Choroid plexus epithelial cell (primary cell): ENCODE measurements around the gene PFDN1.

Source experiments
- DNase-seq: peaks from one replicate; pipeline ENCODE4 v3.0.0-alpha.2; 2010; ENCODE audit warnings: low read depth
- H3K4me3 ChIP-seq: 2 replicates; pipeline ENCODE4 v1.5.1; 2011; ENCODE audit warnings: low read depth, mild to moderate bottlenecking, control low read depth, low read length, moderate library complexity
- CTCF ChIP-seq: conservative IDR thresholded peaks from 2 replicates; pipeline ENCODE4 v1.5.1; 2011; ENCODE audit warnings: low read depth, mild to moderate bottlenecking, control low read depth, inconsistent platforms, low read length, moderate library complexity

The PFDN1 gene

DNA sequence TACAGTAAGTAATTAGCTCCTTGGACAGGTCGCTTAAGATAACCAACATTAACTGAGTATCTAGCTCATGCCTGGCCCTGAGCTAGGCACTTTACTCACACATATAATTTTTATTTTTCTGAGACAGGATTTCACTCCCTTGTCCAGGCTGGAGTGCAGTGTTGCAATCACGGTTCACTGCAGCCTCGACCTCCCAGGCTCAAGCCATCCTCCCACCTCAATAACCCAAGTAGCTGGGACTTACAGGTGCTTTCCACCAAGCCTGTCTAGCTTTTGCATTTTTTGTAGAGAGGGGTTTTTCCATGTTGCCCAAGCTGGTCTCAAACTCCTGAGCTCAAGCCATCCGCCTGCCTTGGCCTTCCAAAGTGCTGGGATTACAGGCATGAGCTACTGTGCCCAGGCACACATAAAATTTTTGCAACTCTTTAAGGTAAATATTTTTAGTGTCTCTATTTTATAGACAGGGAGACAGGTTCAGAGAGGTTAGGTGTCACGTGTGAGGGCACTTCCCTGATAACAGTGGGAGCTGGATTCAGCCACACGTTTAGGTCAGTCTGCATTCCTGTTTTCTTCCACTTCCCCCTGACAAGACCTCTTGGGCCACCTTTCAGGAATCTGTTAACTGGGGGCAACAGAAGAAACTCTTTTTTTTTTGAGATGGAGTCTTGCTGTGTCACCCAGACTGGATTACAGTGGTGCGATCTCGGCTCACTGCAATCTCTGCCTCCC lies 25.3 kb upstream of the PFDN1 start:
- no peak for DNase-seq
- H3K4me3 ChIP-seq, result no peak overlapping the region
- no peak for TF ChIP-seq CTCF

- no peak for TF ChIP-seq CTCF
- peak; percentile 72 for DNase-seq
Measured at GRCh38 chr5:140327589-140327988, 24.7 kb upstream of the PFDN1 start.

GRCh38 chr5:140325486-140325885 lies 22.6 kb upstream of the PFDN1 start:
- TF ChIP-seq CTCF, result no peak
- DNase-seq, result no peak
- H3K4me3 ChIP-seq, result no peak overlapping the region

More at GRCh38 chr5:140327589-140327988, 24.7 kb upstream of the PFDN1 start:
- no peak overlapping the region for H3K4me3 ChIP-seq

GRCh38 chr5:140324617-140325241 lies 21.8 kb upstream of the PFDN1 start:
- TF ChIP-seq CTCF, result no peak
- H3K4me3 ChIP-seq, result no peak overlapping the region
- peak; percentile 26 for DNase-seq

DNA sequence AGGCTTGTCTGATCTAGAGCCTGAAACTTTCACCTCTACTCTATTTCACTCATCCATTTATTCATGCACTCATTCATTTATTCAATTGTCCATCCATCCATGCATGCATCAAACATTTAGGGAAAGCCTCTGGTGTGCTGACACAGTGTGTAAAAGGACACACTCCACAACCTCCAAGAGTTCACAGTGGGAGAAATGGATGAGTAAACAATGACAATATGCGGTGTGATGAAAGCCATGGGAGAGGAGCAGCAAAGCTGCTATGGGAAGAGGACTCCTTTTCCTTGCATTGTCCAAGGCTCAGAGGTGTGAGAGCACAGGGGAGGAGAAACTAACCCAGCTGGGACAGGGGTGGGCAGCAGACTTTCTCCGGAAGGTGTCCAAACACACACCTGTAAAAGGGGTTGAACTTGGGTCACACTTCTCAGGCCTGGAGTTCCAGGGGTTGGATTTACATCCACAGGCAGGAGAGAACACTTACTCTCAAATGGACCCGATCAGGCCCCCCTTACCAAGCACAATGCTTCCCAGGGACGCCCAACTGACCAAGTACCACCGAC lies 21.2 kb upstream of the PFDN1 start:
- H3K4me3 ChIP-seq, result no peak overlapping the region

More for the DNA sequence above, 21.2 kb upstream of the PFDN1 start:
- peak; percentile 22 for DNase-seq
- TF ChIP-seq CTCF, result no peak
